Stomach (tissue), 4 donors: ENCODE results near the gene EN1.

Source experiments
- POLR2A ChIP-seq, 4 donors: fragments of 450-650 bp; IDR thresholded peaks; one replicate each; pipeline ENCODE4 v1.6.1; 2016; ENCODE audit warnings: antibody characterized with exemption in 4 of 4, control low read depth in 2 of 4, mild to moderate bottlenecking in 1 of 4, moderate library complexity in 1 of 4
- POLR2AphosphoS5 ChIP-seq, 3 donors: sonication (generic); formaldehyde crosslinking; IDR thresholded peaks; one replicate each; pipeline ENCODE4 v1.6.1; 2016; ENCODE audit warnings: antibody characterized with exemption in 3 of 3
- TF ChIP-seq, protein P1 (sequence below), 7 experiments: fragments of 450-650 bp in 4 of 7; fragments of 200-600 bp in 3 of 7; sonication (generic) in 3 of 7; IDR thresholded peaks; one replicate each; pipeline ENCODE4 v1.5.1; 2016 to 2019; ENCODE audit warnings: antibody characterized with exemption in 7 of 7, control low read depth in 2 of 7, mild to moderate bottlenecking in 1 of 7

DNA sequence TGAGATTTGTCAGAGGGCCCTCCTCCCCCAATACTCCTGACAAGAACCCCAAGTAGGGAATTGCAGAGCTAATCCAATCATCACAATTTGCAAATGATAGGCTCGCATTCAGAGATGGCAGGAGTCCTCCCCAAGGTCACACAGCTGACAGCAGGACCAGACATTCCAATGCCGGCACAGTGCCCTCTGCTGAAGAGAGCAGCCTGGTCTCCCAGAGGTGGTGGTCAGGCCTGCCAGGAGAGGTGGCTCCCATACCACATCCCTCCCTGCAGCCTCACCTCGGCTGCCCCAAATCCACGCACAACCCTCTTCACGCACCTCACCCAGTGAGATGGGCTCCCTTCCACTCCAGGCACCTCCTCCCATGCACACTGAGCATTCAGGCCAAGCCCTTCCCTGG, 25.4 kb downstream of the EN1 start:
- TF ChIP-seq, protein P1, sequence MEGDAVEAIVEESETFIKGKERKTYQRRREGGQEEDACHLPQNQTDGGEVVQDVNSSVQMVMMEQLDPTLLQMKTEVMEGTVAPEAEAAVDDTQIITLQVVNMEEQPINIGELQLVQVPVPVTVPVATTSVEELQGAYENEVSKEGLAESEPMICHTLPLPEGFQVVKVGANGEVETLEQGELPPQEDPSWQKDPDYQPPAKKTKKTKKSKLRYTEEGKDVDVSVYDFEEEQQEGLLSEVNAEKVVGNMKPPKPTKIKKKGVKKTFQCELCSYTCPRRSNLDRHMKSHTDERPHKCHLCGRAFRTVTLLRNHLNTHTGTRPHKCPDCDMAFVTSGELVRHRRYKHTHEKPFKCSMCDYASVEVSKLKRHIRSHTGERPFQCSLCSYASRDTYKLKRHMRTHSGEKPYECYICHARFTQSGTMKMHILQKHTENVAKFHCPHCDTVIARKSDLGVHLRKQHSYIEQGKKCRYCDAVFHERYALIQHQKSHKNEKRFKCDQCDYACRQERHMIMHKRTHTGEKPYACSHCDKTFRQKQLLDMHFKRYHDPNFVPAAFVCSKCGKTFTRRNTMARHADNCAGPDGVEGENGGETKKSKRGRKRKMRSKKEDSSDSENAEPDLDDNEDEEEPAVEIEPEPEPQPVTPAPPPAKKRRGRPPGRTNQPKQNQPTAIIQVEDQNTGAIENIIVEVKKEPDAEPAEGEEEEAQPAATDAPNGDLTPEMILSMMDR (IDR thresholded peaks at IDR 0.05): no peak
- TF ChIP-seq POLR2A (IDR thresholded peaks at IDR 0.05): no peak
- TF ChIP-seq POLR2AphosphoS5 (IDR thresholded peaks at IDR 0.05): no peak
